Calu3 (cell line): ENCODE data around the gene CDK4. TPM values are rescaled to one million over a fixed set of nuclear protein-coding genes. Genes with fewer than 3 reads are reported as not detected.
A peak's percentile ranks its signal among the peaks of the same experiment; 100 is the strongest.

Experiments used
- Bru-seq: library from RNA; stranded (reverse); fragments of 400-500 nt; gene quantifications from one replicate; lab custom pipeline; 2021; lab: Mats Ljungman, UMichigan
- BruChase-seq, 2 experiments: library from RNA; stranded (reverse); fragments of 400-500 nt; gene quantifications; one replicate each; lab custom pipeline; 2021; lab: Mats Ljungman, UMichigan
- BruUV-seq: library from RNA; stranded (reverse); fragments of 400-500 nt; replicated peaks from 2 replicates; lab custom pipeline; 2021; lab: Mats Ljungman, UMichigan
- CTCF ChIA-PET: fragments of 300-600 bp; sonication (Branson Sonifier 250); formaldehyde crosslinking; loops from one replicate; lab custom pipeline; 2022; ENCODE audit warnings: antibody characterized with exemption; lab: Charles Lee
- DNase-seq: peaks from one replicate; pipeline ENCODE4 v3.0.0; 2022
- H3K27ac Mint-ChIP-seq: one replicate; pipeline ENCODE4 v1.8.0; 2022; ENCODE audit warnings: mixed read lengths; ENCODE audit not compliant: unreplicated experiment
- H3K27me3 Mint-ChIP-seq: one replicate; pipeline ENCODE4 v1.8.0; 2022; ENCODE audit warnings: mixed read lengths; ENCODE audit not compliant: unreplicated experiment
- H3K36me3 Mint-ChIP-seq: one replicate; pipeline ENCODE4 v1.8.0; 2022; ENCODE audit warnings: mild to moderate bottlenecking, moderate library complexity, mixed read lengths; ENCODE audit not compliant: insufficient read depth, unreplicated experiment
- H3K4me1 Mint-ChIP-seq: one replicate; pipeline ENCODE4 v1.8.0; 2022; ENCODE audit warnings: mild to moderate bottlenecking, low read depth, mixed read lengths; ENCODE audit not compliant: unreplicated experiment
- H3K4me3 Mint-ChIP-seq: one replicate; pipeline ENCODE4 v1.8.0; 2022; ENCODE audit warnings: mild to moderate bottlenecking, low read depth, moderate library complexity, mixed read lengths; ENCODE audit not compliant: unreplicated experiment
- H3K9me3 Mint-ChIP-seq: one replicate; pipeline ENCODE4 v1.8.0; 2022; ENCODE audit warnings: low read depth, mixed read lengths; ENCODE audit not compliant: unreplicated experiment
- CTCF ChIP-seq: fragments of 200-600 bp; IDR thresholded peaks from one replicate; pipeline ENCODE4 v1.8.0; 2022; ENCODE audit warnings: antibody characterized with exemption; ENCODE audit not compliant: unreplicated experiment
- intact Hi-C: fragments of 100-400 bp; cut with micrococcal nuclease; formaldehyde crosslinking; loops from one replicate; pipeline ENCODE4 v1.10.0; 2022; ENCODE audit not compliant: unreplicated experiment
- long read RNA-seq: library from polyadenylated mRNA; stranded (forward); transcript quantifications from one replicate; pipeline ENCODE4 v2.0.0, GENCODE V29; 2022
- total RNA-seq: library from RNA; stranded (reverse); gene quantifications from 2 replicates; pipeline ENCODE4 v1.2.3, GENCODE V29; 2022

CDK4 gene
- 188 and 199 TPM in 2 replicates for total RNA-seq
- Bru-seq, nascent RNA, result percentile 93 among the genes with signal in this experiment
- BruChase-seq, experiment 1, labeled RNA remaining after a 6-hour chase, result percentile 98 among the genes with signal in this experiment
- BruChase-seq, experiment 2, labeled RNA remaining after a 2-hour chase, result percentile 97 among the genes with signal in this experiment
- long read RNA-seq, transcript CDK4-201 (8 exons, 2,076 nt), result major isoform, 302 of 334 reads
- long read RNA-seq, partial matches to known transcripts, result 10 of 334 reads
- long read RNA-seq, other reads (novel, unspliced or antisense), result 19 of 334 reads

- DNase-seq, result peak; percentile 99
- Mint-ChIP-seq H3K4me3 (peak within 1 kb of the TSS; percentile 99), H3K36me3 (peaks cover 75% of the 10 kb centered on the region), H3K9me3 (no peaks in the 10 kb centered on the region), H3K27ac (peak within 1 kb of the TSS; percentile 90), H3K4me1 (peaks cover 48% of the 10 kb centered on the region), H3K27me3 (no peaks in the 10 kb centered on the region)
- TF ChIP-seq CTCF, result no peak
- intact Hi-C loops, result no loop called here
- BruUV-seq, result TSS peak; percentile 69
- CTCF ChIA-PET, result no interaction called here
Observed at GRCh38 chr12:57751788-57752667, at the start of gene CDK4. TSS of gene CDK4 (minus strand) at chr12:57752310. CDS start at chr12:57751717, 593 bp downstream.

GRCh38 chr12:57800965-57801364 is 48.9 kb upstream of the CDK4 start:
- BruUV-seq, result no TSS peak
- Mint-ChIP-seq H3K4me1 (no peaks in the 10 kb centered on the region), H3K27me3 (no peaks in the 10 kb centered on the region), H3K4me3 (no peak overlapping the region), H3K36me3 (peaks cover 12% of the 10 kb centered on the region), H3K9me3 (no peaks in the 10 kb centered on the region), H3K27ac (no peak overlapping the region)
- intact Hi-C loops, result no loop called here
- TF ChIP-seq CTCF, result no peak
- DNase-seq, result no peak
- CTCF ChIA-PET, result no interaction called here

- BruUV-seq, result no TSS peak
- CTCF ChIA-PET, result no interaction called here
- Mint-ChIP-seq H3K4me3 (no peak overlapping the region), H3K36me3 (peaks cover 25% of the 10 kb centered on the region), H3K27me3 (no peaks in the 10 kb centered on the region), H3K4me1 (no peaks in the 10 kb centered on the region), H3K9me3 (no peaks in the 10 kb centered on the region), H3K27ac (no peak overlapping the region)
- no peak for TF ChIP-seq CTCF
- no peak for DNase-seq
- intact Hi-C loops, result no loop called here
Observed at GRCh38 chr12:57797933-57798332, 45.8 kb upstream of the CDK4 start.

GRCh38 chr12:57796996-57797395 is 44.9 kb upstream of the CDK4 start:
- CTCF ChIA-PET, result no interaction called here
- peaks cover 34% of the 10 kb centered on the region for H3K36me3 Mint-ChIP-seq
- H3K4me3 Mint-ChIP-seq, result no peak overlapping the region
- no peak overlapping the region for H3K27ac Mint-ChIP-seq
- no peaks in the 10 kb centered on the region for H3K27me3 Mint-ChIP-seq
- H3K9me3 Mint-ChIP-seq, result no peaks in the 10 kb centered on the region
- intact Hi-C loops, result no loop called here
- TF ChIP-seq CTCF, result no peak
- no peaks in the 10 kb centered on the region for H3K4me1 Mint-ChIP-seq
- no peak for DNase-seq
- no TSS peak for BruUV-seq
